OCI-LY1 (cell line): ENCODE data around the gene MTG2.

Source experiments
- H2AFZ ChIP-seq: fragments of 200-600 bp; sonication (generic), shearing (Covaris generic); 2 replicates; pipeline ENCODE4 v1.6.0; 2014; ENCODE audit warnings: antibody characterized with exemption, mild to moderate bottlenecking, low read length
- H3F3A ChIP-seq: fragments of 200-600 bp; sonication (generic), shearing (Covaris generic); 2 replicates; pipeline ENCODE4 v1.6.0; 2014; ENCODE audit warnings: mild to moderate bottlenecking, antibody characterized with exemption, low read length, moderate library complexity; ENCODE audit not compliant: insufficient read depth
- H3K27ac ChIP-seq: fragments of 200-600 bp; sonication (generic); 2 replicates; pipeline ENCODE4 v1.5.1; 2014; ENCODE audit warnings: low read length, mixed run types, mild to moderate bottlenecking, low read depth; ENCODE audit not compliant: poor library complexity, severe bottlenecking
- H3K27me3 ChIP-seq: fragments of 200-600 bp; sonication (generic); 2 replicates; pipeline ENCODE4 v1.6.0; 2014; ENCODE audit warnings: antibody characterized with exemption, mild to moderate bottlenecking, low read length, moderate library complexity; ENCODE audit not compliant: insufficient read depth
- H3K36me3 ChIP-seq: fragments of 200-600 bp; sonication (generic); 2 replicates; pipeline ENCODE4 v1.6.1; 2014; ENCODE audit warnings: mild to moderate bottlenecking, antibody characterized with exemption, low read length, moderate library complexity, mixed read lengths; ENCODE audit not compliant: insufficient read depth
- H3K4me1 ChIP-seq: fragments of 200-600 bp; sonication (generic); 2 replicates; pipeline ENCODE4 v1.5.1; 2014; ENCODE audit warnings: mild to moderate bottlenecking, low read length, moderate library complexity; ENCODE audit not compliant: insufficient read depth, severe bottlenecking
- H3K4me2 ChIP-seq: fragments of 200-600 bp; sonication (generic), shearing (Covaris generic); 2 replicates; pipeline ENCODE4 v1.6.1; 2014; ENCODE audit warnings: low read length
- H3K4me3 ChIP-seq: fragments of 200-600 bp; sonication (generic); 2 replicates; pipeline ENCODE4 v1.5.1; 2014; ENCODE audit warnings: low read length, low read depth, mild to moderate bottlenecking, mixed read lengths; ENCODE audit not compliant: poor library complexity, severe bottlenecking
- H3K79me2 ChIP-seq: fragments of 200-600 bp; shearing (Covaris generic); 2 replicates; pipeline ENCODE4 v1.6.1; 2016; ENCODE audit warnings: mixed run types, low read length, mixed read lengths; ENCODE audit not compliant: insufficient read depth
- H3K9ac ChIP-seq: fragments of 200-600 bp; sonication (generic), shearing (Covaris generic); 2 replicates; pipeline ENCODE4 v1.6.1; 2014; ENCODE audit warnings: mild to moderate bottlenecking, low read length, mixed read lengths
- H3K9me2 ChIP-seq: fragments of 200-600 bp; sonication (generic), shearing (Covaris generic); 2 replicates; pipeline ENCODE4 v1.6.1; 2014; ENCODE audit warnings: low read depth, mild to moderate bottlenecking, low read length, mixed read lengths
- H3K9me3 ChIP-seq: fragments of 200-600 bp; shearing (Covaris generic); 2 replicates; pipeline ENCODE4 v1.6.1; 2014; ENCODE audit warnings: low read length, mixed read lengths
- H4K20me1 ChIP-seq: fragments of 200-600 bp; sonication (generic), shearing (Covaris generic); 2 replicates; pipeline ENCODE4 v1.6.0; 2016; ENCODE audit warnings: mild to moderate bottlenecking, low read length; ENCODE audit not compliant: insufficient read depth
- CTCF ChIP-seq: fragments of 200-600 bp; sonication (generic), shearing (Covaris generic); IDR thresholded peaks from 2 replicates; pipeline ENCODE4 v1.5.1; 2017; ENCODE audit warnings: mild to moderate bottlenecking, antibody characterized with exemption, low read length, moderate library complexity, mixed read lengths
- EZH2 ChIP-seq: fragments of 200-600 bp; sonication (generic), shearing (Covaris generic); IDR thresholded peaks from 2 replicates; pipeline ENCODE4 v1.8.0; 2017; ENCODE audit warnings: borderline replicate concordance, mixed run types, mild to moderate bottlenecking, antibody characterized with exemption, low read length, moderate library complexity, mixed read lengths

Gene MTG2

GRCh38 chr20:62156592-62157386 is 26.0 kb upstream of the MTG2 start:
- no peak overlapping the region for H3K4me3 ChIP-seq
- no peaks in the 10 kb centered on the region for H3F3A ChIP-seq
- no peak overlapping the region for H3K27ac ChIP-seq
- H3K9me2 ChIP-seq: no peaks in the 10 kb centered on the region
- H3K9me3 ChIP-seq: no peaks in the 10 kb centered on the region
- H3K36me3 ChIP-seq: peaks cover 19% of the 10 kb centered on the region; the same call in 1 of the 2 replicates
- H3K4me2 ChIP-seq: no peak overlapping the region
- H2AFZ ChIP-seq: no peak overlapping the region
- TF ChIP-seq CTCF (peak; percentile 71), EZH2 (no peak)
- no peaks in the 10 kb centered on the region for H4K20me1 ChIP-seq
- H3K27me3 ChIP-seq: no peaks in the 10 kb centered on the region
- peaks cover 3% of the 10 kb centered on the region for H3K4me1 ChIP-seq
- H3K79me2 ChIP-seq: no peaks in the 10 kb centered on the region
- H3K9ac ChIP-seq: no peak overlapping the region

GRCh38 chr20:62157387-62158087 is 25.3 kb upstream of the MTG2 start:
- H3F3A ChIP-seq: no peaks in the 10 kb centered on the region
- no peak overlapping the region for H2AFZ ChIP-seq
- TF ChIP-seq CTCF (no peak), EZH2 (no peak)
- no peaks in the 10 kb centered on the region for H3K27me3 ChIP-seq
- H3K27ac ChIP-seq: no peak overlapping the region
- H3K9me3 ChIP-seq: no peaks in the 10 kb centered on the region
- H3K9me2 ChIP-seq: no peaks in the 10 kb centered on the region
- H3K79me2 ChIP-seq: no peaks in the 10 kb centered on the region
- no peaks in the 10 kb centered on the region for H4K20me1 ChIP-seq
- H3K4me1 ChIP-seq: peaks cover 3% of the 10 kb centered on the region
- H3K9ac ChIP-seq: no peak overlapping the region
- H3K36me3 ChIP-seq: peaks cover 16% of the 10 kb centered on the region; the same call in 1 of the 2 replicates
- no peak overlapping the region for H3K4me3 ChIP-seq
- no peak overlapping the region for H3K4me2 ChIP-seq

- H3K36me3 ChIP-seq: peaks cover 15% of the 10 kb centered on the region; the same call in 1 of the 2 replicates
- H3K79me2 ChIP-seq: no peaks in the 10 kb centered on the region
Measured at GRCh38 chr20:62158088-62158400, 24.8 kb upstream of the MTG2 start.

More at GRCh38 chr20:62158088-62158400, 24.8 kb upstream of the MTG2 start:
- no peak overlapping the region for H3K4me3 ChIP-seq
- no peak overlapping the region for H3K9ac ChIP-seq
- no peak for TF ChIP-seq CTCF
- TF ChIP-seq EZH2: no peak
- H3K27ac ChIP-seq: no peak overlapping the region
- H2AFZ ChIP-seq: no peak overlapping the region
- no peaks in the 10 kb centered on the region for H3K27me3 ChIP-seq
- H3K4me2 ChIP-seq: no peak overlapping the region
- H3K4me1 ChIP-seq: peaks cover 3% of the 10 kb centered on the region
- H3K9me2 ChIP-seq: no peaks in the 10 kb centered on the region
- no peaks in the 10 kb centered on the region for H3K9me3 ChIP-seq
- H4K20me1 ChIP-seq: no peaks in the 10 kb centered on the region
- H3F3A ChIP-seq: no peaks in the 10 kb centered on the region
